HK-2 (cell line): ENCODE measurements around the gene CDYL.
A peak's percentile ranks its signal among the peaks of the same experiment; 100 is the strongest.

ENCODE experiments used
- DNase-seq: peaks from one replicate; pipeline ENCODE4 v3.0.0-alpha.2; 2018; ENCODE audit not compliant: unreplicated experiment

The CDYL gene

DNA sequence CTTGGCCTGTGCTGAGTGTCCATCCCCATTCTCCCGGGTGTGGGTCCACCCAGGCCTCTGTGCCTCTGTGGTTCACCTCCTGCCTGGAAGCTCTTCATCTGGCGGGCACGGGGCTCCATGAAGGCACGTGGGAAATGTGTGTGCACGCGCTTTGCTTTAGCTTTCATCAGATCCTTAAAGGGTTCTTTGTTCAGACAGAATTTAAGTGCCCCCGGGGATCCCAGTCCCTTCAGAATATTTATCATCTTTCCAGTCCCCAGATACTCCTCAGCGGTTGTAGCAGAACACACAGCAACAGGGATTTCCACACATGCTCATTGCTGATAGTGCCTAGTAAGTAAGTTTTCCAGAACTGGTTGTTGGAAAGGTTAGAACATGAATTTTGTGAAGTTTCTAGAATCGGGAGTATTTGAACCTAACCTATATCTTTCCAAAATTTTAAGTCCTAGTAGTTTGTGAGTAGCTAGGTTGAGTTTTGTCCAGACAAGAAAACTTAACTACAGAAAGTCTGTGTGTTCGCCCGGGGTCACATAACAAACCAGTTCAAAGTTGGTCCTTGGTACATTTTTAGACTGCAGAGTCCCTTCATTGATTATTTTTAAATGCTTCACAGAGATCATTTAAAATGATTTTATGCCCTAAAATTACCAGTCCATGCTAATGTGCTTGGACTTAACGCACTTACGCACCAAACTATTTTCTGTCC lies 159.9 kb downstream of the CDYL start:
- DNase-seq, result no peak

DNA sequence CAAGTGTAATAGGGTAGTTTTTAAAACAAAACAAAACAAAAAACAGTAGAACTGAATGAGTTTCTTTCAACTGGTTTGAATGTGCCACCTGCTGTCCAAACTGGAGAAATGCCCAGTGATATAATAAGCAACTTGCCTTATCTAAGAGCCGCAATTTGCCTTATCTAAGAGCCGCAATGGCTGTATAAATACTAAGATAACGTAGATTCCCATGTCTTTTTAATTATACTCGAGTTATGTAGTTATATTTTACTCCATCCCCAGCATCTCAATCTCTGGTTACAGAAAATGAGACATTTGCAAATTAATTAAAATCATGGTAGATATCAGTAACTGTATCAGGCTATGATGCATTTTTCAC lies 160.5 kb downstream of the CDYL start:
- no peak for DNase-seq

- no peak for DNase-seq
Observed at GRCh38 chr6:4937414-4937813, 161.2 kb downstream of the CDYL start.

DNA sequence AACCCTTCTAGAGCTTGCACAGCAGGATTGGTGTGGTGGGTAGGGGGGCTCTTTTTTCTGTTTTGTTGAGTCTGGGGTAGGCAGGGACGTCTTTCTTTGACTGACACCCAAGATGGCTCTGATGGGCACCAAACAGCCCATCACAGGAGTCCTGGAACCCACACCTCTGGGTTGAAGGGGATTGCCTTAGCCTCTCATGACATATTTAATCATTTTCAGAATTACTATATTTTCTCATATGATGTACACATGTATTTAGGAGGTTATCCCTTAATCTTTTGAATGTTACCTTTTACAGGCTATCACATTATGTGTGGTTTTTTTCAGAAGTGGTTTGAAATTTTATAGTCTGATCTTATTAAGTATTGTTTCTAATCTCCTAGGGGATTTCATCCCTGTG lies 163.0 kb downstream of the CDYL start:
- no peak for DNase-seq

DNA sequence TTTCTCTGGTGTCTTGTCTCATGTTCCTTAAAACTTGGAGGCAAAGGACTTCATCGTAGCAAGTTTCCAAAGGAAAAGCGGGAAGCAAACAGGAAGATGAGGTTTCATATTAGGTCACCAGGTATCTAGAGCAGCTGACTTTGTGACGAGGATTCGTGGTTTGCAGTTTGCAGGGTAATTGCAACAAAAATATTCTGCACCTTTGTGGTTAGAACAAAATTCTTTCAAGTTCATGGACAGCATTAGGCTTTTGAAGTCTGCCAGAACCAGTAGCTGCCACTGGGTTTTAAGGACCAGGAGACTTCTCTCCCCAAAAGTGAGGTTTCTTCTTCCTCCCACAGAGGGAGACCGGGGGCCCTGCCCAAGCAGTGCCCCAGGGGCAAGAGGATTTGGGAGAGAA lies 164.2 kb downstream of the CDYL start:
- no peak for DNase-seq

GRCh38 chr6:4941782-4942672 lies 165.8 kb downstream of the CDYL start:
- DNase-seq, result peak; percentile 67

- DNase-seq, result no peak
Observed at GRCh38 chr6:4942673-4943009, 166.4 kb downstream of the CDYL start.

- DNase-seq, result no peak
Observed at GRCh38 chr6:4943716-4944115, 167.5 kb downstream of the CDYL start.

- no peak for DNase-seq
Observed at GRCh38 chr6:4944325-4944724, 168.1 kb downstream of the CDYL start.

- no peak for DNase-seq
Observed at GRCh38 chr6:4946521-4946920, 170.3 kb downstream of the CDYL start.

GRCh38 chr6:4947716-4948115 lies 171.5 kb downstream of the CDYL start:
- no peak for DNase-seq

GRCh38 chr6:4948781-4949450 lies 172.7 kb downstream of the CDYL start:
- no peak for DNase-seq

- no peak for DNase-seq
Observed at GRCh38 chr6:4950076-4950475, 173.9 kb downstream of the CDYL start.

- no peak for DNase-seq
Observed at GRCh38 chr6:4950836-4951533, 174.8 kb downstream of the CDYL start.

GRCh38 chr6:4953440-4953839 lies 177.2 kb downstream of the CDYL start:
- DNase-seq, result no peak

GRCh38 chr6:4956625-4957024 lies 180.4 kb downstream of the CDYL start:
- no peak for DNase-seq

GRCh38 chr6:4957521-4958231 lies 181.5 kb downstream of the CDYL start:
- peak; percentile 21 for DNase-seq

DNA sequence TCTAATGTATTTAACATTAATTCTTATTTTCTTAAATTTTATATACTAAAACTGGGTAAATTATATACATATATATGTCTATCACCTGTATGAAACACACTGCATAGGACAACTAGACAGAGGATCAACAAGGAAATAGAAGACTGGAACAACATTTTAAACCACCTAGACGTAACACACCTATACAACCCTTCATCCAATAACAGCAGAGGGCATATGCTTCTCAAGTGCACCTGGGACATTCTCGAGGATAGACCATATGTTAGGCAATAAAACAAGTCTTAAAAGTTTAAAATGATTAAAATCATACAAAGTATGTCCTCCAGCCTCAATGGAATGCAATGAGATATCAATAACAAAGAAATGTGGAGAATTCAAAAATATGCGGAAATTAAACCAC lies 182.4 kb downstream of the CDYL start:
- no peak for DNase-seq

- DNase-seq, result no peak
Observed at GRCh38 chr6:4961322-4962168, 185.3 kb downstream of the CDYL start.

DNA sequence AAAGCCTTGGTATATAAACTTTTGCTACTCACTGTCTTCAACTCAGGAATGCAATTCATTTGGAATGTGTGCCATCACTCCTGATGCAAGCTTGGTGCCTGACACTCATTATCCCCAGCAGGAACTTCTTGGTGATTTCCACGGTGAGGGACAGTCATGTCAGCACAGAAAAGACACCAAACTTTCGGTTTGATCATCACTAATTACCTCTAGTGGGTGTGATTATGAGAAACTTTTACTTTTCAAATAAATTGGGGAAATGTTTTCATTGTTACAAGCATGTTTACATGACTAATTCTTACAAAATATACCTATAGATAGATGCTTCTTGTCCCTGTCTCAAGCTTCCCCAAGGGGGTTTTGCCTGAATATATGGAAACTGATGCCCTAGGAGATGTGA lies 186.7 kb downstream of the CDYL start:
- no peak for DNase-seq
